HEK293T (cell line): ENCODE data around the gene TOP3A.

Experiments
- FOXK2 ChIP-seq: fragments of 450-650 bp; IDR thresholded peaks from 2 replicates; pipeline ENCODE4 v1.6.1; 2016; ENCODE audit warnings: mild to moderate bottlenecking
- FOXM1 ChIP-seq: fragments of 450-650 bp; IDR thresholded peaks from 2 replicates; pipeline ENCODE4 v1.6.1; 2017; ENCODE audit warnings: mild to moderate bottlenecking, borderline replicate concordance
- SP1 ChIP-seq: fragments of 450-650 bp; IDR thresholded peaks from 2 replicates; pipeline ENCODE4 v1.6.1; 2017
- SUZ12 ChIP-seq: fragments of 450-650 bp; IDR thresholded peaks from 2 replicates; pipeline ENCODE4 v1.6.1; 2016; ENCODE audit warnings: mild to moderate bottlenecking

GRCh38 chr17:18327093-18327492 lies 12.3 kb upstream of the TOP3A start:
- TF ChIP-seq SUZ12 (no peak), FOXK2 (no peak), FOXM1 (no peak), SP1 (no peak)
